Left lung (tissue), 10 donors: ENCODE measurements around the gene MECR. TPM values are rescaled to one million over a fixed set of nuclear protein-coding genes. Genes with fewer than 3 reads are reported as not detected.
A peak's percentile ranks its signal among the peaks of the same experiment; 100 is the strongest.

Source experiments
- ATAC-seq: fragments of 200-7000 bp; cut with Tn5 transposase; one replicate; pipeline ENCODE4 v1.9.1; 2020; ENCODE audit warnings: moderate library complexity
- DNase-seq, 4 donors: peaks; one replicate each; pipeline ENCODE4 v3.0.0-alpha.2; 2013 to 2020
- H3K27ac ChIP-seq, 2 donors: fragments of 200-600 bp; sonication (generic) in 1 of 2; one replicate each; pipeline versions ENCODE4 v1.5.0 to v1.8.0; 2020 to 2021
- H3K27me3 ChIP-seq, 2 donors: fragments of 200-600 bp; sonication (generic) in 1 of 2; one replicate each; pipeline versions ENCODE4 v1.5.0 to v1.8.0; 2020 to 2021
- H3K36me3 ChIP-seq, 2 donors: fragments of 200-600 bp; sonication (generic) in 1 of 2; one replicate each; pipeline versions ENCODE4 v1.5.0 to v1.8.0; 2020 to 2021
- H3K4me1 ChIP-seq, 2 donors: fragments of 200-600 bp; one replicate each; pipeline ENCODE4 v1.8.0; 2021
- H3K4me3 ChIP-seq, 2 donors: fragments of 200-600 bp; sonication (generic) in 1 of 2; one replicate each; pipeline versions ENCODE4 v1.5.0 to v1.8.0; 2020 to 2021; ENCODE audit warnings: mild to moderate bottlenecking in 1 of 2
- H3K9me3 ChIP-seq, 2 donors: fragments of 200-600 bp; sonication (generic) in 1 of 2; one replicate each; pipeline versions ENCODE4 v1.5.0 to v1.8.0; 2020 to 2021
- intact Hi-C, 2 donors: fragments of 100-400 bp; cut with DNase I; formaldehyde crosslinking; loops; one replicate each; pipeline versions ENCODE4 v1.11.2 to v1.14.2; 2022
- polyA plus RNA-seq, 6 donors: library from polyadenylated mRNA; unstranded; fragments of 120-200 nt; gene quantifications; one replicate each; pipeline ENCODE4 v1.2.1, GENCODE V29; 2013; ENCODE audit not compliant: insufficient read length in 6 of 6
- total RNA-seq, 2 donors: library from RNA; stranded (reverse); fragmentation: NEBNext Ultra II Directional; extraction: Animal tissue kit (Norgen Biotek cat#: 25700); gene quantifications; one replicate each; pipeline ENCODE4 v1.2.1, GENCODE V29; 2021
- TF ChIP-seq, protein P1 (sequence below), 2 donors: fragments of 200-600 bp; sonication (generic) in 1 of 2; IDR thresholded peaks; one replicate each; pipeline versions ENCODE4 v1.5.0 to v1.8.0; 2021; ENCODE audit warnings: antibody characterized with exemption in 2 of 2
- donor health status: DM: no; HTN: yes; CAD: no.
- donor health status: DM: no; HTN: no; CAD: no.

Gene MECR
- total and polyA plus RNA-seq, 8 donors, result 19.2 to 40.2 (median 30.3) TPM

DNA sequence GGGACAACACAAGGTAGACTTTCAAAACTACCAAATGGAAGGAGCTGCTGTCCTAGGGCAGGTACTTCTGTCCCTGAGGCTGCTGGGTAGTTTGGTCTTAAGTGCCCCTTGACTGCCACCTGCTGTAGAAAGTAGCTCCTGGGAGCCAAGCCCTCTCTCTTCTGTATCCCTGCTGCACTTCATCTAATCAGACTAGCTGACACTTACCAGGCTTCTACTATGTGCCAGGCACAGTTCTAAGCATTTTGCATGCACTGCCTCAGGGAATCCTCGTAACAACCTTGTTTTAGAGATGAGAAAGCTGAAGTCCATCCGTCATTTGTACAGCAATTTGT, 33.2 kb downstream of the MECR start:
- ATAC-seq (peak; percentile 87), DNase-seq (peak in 2 of 4 donors; percentile 48 to 49)
- intact Hi-C loops, result no loop called here
- no peaks in the 10 kb centered on the region for H3K27me3 ChIP-seq
- no peak overlapping the region for H3K4me3 ChIP-seq
- peaks cover 0 to 12% of the 10 kb centered on the region in 2 donors for H3K4me1 ChIP-seq
- TF ChIP-seq, protein P1, sequence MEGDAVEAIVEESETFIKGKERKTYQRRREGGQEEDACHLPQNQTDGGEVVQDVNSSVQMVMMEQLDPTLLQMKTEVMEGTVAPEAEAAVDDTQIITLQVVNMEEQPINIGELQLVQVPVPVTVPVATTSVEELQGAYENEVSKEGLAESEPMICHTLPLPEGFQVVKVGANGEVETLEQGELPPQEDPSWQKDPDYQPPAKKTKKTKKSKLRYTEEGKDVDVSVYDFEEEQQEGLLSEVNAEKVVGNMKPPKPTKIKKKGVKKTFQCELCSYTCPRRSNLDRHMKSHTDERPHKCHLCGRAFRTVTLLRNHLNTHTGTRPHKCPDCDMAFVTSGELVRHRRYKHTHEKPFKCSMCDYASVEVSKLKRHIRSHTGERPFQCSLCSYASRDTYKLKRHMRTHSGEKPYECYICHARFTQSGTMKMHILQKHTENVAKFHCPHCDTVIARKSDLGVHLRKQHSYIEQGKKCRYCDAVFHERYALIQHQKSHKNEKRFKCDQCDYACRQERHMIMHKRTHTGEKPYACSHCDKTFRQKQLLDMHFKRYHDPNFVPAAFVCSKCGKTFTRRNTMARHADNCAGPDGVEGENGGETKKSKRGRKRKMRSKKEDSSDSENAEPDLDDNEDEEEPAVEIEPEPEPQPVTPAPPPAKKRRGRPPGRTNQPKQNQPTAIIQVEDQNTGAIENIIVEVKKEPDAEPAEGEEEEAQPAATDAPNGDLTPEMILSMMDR (IDR thresholded peaks at IDR 0.05), result no peak
- H3K36me3 ChIP-seq, result peaks cover 0 to 47% of the 10 kb centered on the region in 2 donors
- H3K27ac ChIP-seq, result no peak overlapping the region
- H3K9me3 ChIP-seq, result no peaks in the 10 kb centered on the region

DNA sequence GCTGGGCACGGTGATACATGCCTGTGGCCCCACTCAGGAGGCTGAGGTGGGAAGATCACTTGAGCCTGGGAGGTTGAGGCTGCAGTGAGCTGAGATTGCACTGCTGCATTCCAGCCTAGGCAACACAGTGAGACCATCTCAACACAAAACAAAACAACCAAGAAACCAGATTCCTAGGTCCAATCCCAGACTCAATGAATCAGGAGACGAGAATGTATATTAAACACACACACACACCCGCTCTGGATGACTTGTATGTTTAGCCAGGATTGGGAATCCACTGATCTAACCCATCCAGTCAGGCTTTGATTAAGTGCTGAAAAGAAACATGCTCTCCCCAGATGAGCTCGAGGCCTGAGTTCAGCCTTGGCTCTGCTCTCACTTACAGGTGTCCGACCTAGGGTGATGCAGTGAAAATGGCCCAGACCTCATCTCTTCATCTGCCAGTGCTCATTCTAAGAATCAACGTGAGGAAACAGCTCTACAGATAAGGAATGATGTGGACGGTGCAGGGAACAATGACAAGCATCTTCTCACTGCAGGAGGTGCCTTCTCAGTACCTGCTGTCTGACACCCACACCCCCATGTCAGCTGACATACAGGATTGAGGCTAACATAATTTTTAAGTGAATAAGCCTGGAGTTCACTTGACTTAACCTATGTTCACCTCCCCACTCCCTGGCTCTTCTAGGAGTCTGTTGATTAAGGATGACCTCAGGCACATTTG, 33.7 kb downstream of the MECR start:
- DNase-seq (no peak), ATAC-seq (no peak)
- intact Hi-C loops, result no loop called here

DNA sequence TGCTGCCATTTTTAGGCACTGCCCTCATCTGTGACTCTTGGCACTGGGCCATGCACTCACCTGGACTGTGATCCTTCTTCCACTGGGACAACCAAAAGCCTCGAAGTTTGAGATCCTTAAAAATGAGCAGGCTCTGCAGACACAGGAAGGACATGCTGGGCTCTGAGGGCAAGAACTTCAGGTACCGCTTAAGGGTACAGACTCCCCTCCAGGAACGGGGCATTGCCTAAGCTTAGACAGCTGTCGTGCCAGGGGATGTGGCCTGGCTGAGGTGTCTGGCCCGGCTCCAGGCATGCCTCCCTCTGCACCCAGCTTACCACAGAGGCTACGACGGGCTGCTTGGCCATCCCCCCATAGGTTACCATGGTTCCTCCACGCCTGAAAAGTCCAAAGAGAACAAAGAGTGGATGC, 34.8 kb downstream of the MECR start:
- peaks cover 0 to 47% of the 10 kb centered on the region in 2 donors for H3K36me3 ChIP-seq
- ATAC-seq, result no peak

More for the DNA sequence above, 33.7 kb downstream of the MECR start:
- H3K27me3 ChIP-seq, result no peaks in the 10 kb centered on the region
- H3K9me3 ChIP-seq, result no peaks in the 10 kb centered on the region
- H3K4me1 ChIP-seq, result peaks cover 0 to 7% of the 10 kb centered on the region in 2 donors
- H3K27ac ChIP-seq, result no peak overlapping the region
- no peak overlapping the region for H3K4me3 ChIP-seq
- H3K36me3 ChIP-seq, result peaks cover 0 to 47% of the 10 kb centered on the region in 2 donors
- TF ChIP-seq, protein P1 (IDR thresholded peaks at IDR 0.05), result no peak

DNA sequence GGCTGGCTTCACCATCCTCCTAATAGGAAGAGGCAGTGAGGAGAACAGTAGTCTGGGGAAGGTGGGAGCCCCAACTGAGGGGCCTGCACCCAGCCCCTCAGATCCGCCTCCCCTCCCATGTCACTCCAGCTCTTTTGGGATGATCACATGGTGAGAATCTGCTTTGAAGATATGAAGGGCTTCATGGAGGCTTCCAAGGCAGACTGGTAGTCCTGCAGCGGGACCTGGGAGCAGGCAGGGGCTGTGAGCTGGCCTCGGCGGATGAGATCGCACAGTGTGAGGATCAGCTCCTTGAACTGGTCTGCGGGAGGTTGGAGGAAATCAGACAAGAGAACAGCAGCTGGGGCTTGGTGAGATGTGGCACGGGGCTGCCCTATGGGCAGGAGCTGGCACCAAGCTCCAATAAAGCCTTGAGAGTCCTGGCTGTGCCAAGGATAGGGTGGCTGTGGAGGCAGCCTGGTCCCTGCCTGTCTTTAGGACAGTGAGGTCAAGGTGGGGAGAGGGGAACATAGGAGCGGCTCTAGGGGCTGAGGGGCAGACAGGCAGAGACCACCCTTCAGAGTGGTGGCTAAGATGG, 36.8 kb downstream of the MECR start:
- Histone ChIP-seq H3K36me3 (peaks cover 0 to 30% of the 10 kb centered on the region in 2 donors), H3K27ac (no peak overlapping the region), H3K4me1 (no peaks in the 10 kb centered on the region), H3K9me3 (no peaks in the 10 kb centered on the region), H3K4me3 (no peak overlapping the region), H3K27me3 (no peaks in the 10 kb centered on the region)
- ATAC-seq (no peak), DNase-seq (peak in 1 of 4 donors; percentile 13)
- TF ChIP-seq, protein P1 (IDR thresholded peaks at IDR 0.05), result no peak
- intact Hi-C loops, result no loop called here

More for the DNA sequence above, 34.8 kb downstream of the MECR start:
- Histone ChIP-seq H3K27me3 (no peaks in the 10 kb centered on the region), H3K27ac (no peak overlapping the region), H3K4me1 (no peaks in the 10 kb centered on the region), H3K9me3 (no peaks in the 10 kb centered on the region), H3K4me3 (no peak overlapping the region)
- TF ChIP-seq, protein P1 (IDR thresholded peaks at IDR 0.05), result no peak
- intact Hi-C loops, result no loop called here
- DNase-seq, result no peak

DNA sequence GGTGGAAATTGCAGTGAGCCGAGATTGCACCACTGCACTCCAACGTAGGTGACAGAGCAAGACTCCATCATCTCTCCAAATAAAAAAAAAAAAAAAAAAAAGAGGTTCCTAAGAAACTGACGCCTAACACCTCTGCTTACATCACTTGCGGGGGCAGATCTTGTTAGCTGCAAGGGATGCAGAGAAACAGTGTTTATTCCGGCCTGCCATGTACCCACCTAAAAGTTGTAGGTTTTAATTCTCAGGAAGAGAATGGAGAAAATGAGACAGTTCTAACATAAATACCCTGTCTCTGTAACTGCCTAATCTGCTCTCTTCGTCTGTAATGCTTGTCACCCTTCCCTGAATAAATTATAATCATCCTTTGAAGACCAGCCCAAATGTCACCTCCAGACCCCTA, 40.0 kb downstream of the MECR start:
- ATAC-seq (no peak), DNase-seq (no peak)
- Histone ChIP-seq H3K4me3 (no peak overlapping the region), H3K9me3 (no peaks in the 10 kb centered on the region), H3K36me3 (peaks cover 0 to 20% of the 10 kb centered on the region in 2 donors), H3K27ac (no peak overlapping the region), H3K4me1 (no peaks in the 10 kb centered on the region), H3K27me3 (no peaks in the 10 kb centered on the region)
- intact Hi-C loops, result no loop called here
- TF ChIP-seq, protein P1 (IDR thresholded peaks at IDR 0.05), result no peak
